ENCODE data around the gene TTLL5.

The TTLL5 gene, protein sequence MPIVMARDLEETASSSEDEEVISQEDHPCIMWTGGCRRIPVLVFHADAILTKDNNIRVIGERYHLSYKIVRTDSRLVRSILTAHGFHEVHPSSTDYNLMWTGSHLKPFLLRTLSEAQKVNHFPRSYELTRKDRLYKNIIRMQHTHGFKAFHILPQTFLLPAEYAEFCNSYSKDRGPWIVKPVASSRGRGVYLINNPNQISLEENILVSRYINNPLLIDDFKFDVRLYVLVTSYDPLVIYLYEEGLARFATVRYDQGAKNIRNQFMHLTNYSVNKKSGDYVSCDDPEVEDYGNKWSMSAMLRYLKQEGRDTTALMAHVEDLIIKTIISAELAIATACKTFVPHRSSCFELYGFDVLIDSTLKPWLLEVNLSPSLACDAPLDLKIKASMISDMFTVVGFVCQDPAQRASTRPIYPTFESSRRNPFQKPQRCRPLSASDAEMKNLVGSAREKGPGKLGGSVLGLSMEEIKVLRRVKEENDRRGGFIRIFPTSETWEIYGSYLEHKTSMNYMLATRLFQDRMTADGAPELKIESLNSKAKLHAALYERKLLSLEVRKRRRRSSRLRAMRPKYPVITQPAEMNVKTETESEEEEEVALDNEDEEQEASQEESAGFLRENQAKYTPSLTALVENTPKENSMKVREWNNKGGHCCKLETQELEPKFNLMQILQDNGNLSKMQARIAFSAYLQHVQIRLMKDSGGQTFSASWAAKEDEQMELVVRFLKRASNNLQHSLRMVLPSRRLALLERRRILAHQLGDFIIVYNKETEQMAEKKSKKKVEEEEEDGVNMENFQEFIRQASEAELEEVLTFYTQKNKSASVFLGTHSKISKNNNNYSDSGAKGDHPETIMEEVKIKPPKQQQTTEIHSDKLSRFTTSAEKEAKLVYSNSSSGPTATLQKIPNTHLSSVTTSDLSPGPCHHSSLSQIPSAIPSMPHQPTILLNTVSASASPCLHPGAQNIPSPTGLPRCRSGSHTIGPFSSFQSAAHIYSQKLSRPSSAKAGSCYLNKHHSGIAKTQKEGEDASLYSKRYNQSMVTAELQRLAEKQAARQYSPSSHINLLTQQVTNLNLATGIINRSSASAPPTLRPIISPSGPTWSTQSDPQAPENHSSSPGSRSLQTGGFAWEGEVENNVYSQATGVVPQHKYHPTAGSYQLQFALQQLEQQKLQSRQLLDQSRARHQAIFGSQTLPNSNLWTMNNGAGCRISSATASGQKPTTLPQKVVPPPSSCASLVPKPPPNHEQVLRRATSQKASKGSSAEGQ (N-terminal part only)

DNA sequence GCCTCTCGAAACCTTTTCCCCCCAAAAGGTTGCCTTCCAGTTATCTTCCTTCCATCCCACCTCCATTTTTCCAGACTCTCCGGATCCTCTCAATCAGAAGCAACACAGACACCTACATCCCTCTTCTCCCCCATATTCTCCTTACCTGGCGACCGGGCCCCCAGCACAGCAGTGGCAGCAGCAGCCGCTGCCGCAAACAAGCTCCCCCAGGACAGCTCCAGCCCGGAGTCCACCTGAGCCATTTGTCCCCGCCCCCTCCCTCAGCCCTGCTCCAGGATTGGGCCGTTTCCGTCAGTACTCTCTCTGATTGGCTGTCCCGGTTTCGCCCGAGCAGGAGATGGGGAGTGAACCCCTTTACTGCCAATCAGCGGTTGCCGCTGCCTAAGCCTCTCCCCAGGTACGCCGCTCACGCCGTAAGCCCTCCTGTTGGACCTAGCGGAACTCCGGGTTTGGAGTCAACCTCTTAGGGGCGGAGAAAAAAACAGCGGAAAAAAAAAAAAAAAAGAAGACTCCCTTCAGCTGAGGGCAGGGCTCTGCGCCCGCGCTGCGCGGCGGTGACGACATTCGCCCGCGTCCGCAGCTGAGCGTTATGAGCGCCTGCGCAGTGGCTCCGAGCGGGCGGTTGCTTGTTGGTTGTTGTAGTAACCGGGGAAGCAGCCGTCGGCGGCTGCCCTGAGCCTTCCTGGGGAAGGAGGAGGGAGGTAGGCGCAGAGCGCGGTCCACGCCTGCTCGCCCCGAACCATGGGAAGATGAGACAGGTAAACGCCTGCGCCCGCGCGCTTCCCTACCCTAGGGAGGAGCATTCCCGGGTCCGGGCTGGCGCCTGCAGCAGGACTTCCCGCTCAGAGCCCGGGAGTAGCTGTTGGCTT lies at the start of gene TTLL5, which contains the start of gene ERG28:
TSS of gene TTLL5 (plus strand) at position 617 of the 869 bp plus-strand sequence. CDS start 1,904 bp downstream, outside the sequence.
TSS of gene ERG28 (minus strand) at position 247 of the 869 bp plus-strand sequence. CDS start 3,374 bp downstream, outside the sequence.
- DNase-seq = peak; percentile 96

DNA sequence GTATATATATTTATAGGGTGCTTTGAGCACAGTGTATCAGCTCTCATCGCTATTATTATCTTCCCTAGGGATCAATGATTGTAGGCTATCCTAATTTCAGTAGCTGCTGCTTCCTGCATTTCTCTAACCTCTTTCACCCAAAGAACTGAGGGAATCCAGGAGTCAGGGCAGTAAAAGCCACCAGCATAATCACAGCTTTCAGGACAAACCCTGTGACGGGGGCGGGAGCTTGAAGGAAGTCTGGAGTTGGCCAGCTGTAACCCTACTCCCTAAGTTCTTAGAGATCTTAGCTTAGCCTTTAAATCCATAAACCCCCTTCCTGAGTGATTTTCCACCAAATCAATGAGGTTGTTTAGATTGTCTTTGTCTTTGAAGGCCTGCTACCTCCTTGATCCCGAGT lies 48.9 kb upstream of the TTLL5 start:
- DNase-seq = no peak

DNA sequence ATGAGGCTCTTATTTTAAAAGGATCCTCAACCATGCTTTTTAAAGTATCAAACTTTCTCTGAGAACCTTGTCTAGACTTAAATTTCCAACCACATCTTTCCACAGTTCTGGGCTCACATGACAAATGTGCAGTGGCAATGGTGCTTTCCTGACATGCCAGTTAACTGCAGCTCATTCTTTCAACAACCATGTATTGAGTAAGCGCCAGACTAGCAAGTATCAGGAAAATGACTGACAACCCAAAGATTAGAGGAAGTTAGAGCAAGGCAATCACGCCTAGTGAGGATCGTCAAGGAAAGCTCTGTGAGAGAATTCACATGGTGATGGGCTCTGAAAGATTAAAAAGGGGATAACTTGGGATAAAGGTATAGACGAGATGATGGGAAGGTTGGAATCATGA lies 46.9 kb upstream of the TTLL5 start:
- DNase-seq = no peak

DNA sequence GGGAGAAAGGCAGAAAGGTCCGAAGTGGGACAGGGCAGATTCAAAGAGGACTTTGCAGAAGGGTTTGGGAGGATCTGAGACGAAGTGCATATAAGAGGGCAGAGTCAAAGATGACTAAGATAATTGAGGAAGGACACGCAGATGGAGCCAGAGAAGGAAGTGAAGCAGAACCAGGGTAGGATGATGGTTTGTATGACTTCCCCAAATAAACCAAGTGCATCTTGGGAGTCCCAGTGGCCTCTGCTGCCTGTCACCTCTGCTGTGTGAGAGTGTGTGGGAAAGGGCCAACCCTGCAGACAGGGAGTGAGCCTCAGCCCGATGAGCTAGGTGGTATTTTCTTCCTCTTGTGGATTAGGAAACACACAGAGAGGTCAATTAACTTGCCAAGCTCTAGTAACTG lies 45.8 kb upstream of the TTLL5 start:
- DNase-seq = no peak

DNA sequence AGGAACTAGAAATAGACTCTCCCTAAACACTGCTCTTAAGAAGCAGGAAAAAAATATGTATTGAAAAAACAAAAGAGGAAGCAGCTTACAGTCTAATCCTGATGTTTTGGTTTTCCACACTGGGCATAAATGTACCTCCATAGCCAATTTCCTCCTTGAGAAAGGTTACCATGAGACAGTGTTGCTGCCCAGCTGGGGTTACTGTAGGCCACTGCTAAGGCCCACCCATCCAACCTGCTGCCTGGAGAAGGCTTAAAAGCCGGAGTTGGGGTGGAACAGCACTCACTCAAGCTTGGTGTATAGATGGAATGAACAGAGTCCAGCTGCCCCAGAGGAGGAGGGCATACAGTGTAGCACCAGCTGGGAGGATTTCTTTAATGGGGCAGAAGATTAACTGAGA lies 41.5 kb upstream of the TTLL5 start:
- no peak for DNase-seq

DNA sequence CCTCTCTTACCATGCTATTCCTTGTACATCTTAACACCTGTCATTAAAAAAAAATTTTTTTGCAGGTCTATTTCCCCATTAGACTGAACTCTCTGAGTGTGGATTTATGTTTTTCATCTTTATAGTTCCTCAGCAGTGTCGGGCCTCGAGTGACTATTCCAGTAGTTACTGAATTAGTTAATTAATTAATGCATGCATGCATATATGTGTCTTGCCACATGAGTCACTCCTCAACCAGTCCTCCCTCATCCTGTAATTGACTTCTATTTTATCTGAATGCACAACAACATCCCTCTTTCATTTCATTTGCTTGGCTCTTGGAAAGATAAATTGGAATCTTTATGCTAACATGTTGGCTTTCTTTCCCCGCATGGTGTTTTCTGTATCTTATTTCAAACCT lies 36.0 kb upstream of the TTLL5 start:
- no peak for DNase-seq

DNA sequence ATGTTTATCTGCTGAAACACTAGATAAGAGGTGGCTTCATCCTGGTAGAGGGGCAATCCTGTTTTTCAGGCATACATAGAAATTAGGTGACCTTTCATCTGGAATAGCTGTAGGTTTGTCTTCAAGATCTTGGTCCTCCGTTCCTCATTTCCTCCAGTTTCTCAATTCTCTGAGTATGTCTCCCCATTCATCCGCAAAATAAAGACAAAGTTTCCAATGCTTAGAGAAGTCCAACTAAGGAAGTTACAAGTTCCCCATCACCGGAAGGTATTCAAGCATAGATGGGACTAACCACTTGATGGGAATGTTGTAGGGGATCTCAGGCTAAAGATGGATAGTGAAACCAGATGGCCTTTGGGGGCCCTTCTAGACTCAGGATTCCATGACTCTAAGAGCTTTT lies 34.6 kb upstream of the TTLL5 start:
- no peak for DNase-seq

DNA sequence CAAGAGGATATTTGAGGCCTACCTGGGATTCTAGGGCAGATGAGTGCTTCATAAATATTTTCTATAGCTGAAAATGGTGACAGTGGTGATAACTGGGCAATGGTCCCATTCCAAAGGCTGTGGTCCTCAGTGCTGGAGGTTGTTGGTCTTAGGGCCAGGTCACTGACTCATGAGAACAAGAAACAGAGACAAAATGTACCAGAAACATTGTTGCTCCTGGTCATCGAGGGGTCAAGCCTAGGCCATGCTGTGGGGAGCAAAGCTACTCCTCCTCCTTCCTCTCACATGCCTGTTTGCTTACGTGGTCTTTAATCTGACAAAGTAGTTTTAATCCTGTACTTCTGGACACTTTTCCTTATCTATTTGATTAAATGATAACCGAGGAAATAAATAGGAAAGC lies 34.2 kb upstream of the TTLL5 start:
- DNase-seq = no peak

DNA sequence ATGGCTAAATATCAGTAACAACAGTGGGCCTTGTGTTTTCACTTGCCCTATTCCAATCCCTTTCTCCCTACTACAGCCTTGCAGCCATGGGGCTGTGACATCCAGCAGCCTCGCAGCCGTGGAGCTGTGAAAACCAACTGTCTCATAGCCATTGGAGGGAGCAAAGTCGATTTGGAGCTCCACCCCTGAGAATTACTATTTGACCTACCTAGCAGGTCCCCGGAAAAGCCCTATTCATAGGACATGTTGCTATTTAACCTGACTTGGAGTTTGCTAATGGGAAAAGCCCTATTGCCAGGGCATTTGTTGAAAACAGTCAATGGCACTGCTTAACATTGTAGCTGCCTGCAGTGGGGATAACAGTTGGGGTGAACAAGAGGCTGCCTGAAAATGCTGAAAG lies 33.6 kb upstream of the TTLL5 start:
- no peak for DNase-seq

DNA sequence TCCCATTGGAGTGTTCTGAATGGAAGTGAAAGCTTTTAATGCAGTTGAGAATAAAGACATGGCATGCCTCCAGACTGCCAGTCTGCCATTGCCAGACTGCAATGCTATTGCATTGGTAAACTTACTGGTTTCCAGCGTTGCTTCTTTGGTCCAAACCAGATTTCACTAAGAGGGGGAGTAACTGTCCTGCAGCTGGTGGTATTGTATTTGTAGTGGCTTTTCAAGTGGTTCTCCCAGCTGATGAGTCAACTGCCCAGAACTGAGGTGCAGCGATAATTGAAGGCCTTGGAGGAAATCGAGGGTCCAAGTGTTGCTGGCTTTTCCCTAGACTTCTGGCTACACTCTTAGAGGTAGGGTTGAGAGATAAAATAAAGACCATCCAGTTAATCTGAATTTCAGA lies 32.2 kb upstream of the TTLL5 start:
- DNase-seq = no peak

DNA sequence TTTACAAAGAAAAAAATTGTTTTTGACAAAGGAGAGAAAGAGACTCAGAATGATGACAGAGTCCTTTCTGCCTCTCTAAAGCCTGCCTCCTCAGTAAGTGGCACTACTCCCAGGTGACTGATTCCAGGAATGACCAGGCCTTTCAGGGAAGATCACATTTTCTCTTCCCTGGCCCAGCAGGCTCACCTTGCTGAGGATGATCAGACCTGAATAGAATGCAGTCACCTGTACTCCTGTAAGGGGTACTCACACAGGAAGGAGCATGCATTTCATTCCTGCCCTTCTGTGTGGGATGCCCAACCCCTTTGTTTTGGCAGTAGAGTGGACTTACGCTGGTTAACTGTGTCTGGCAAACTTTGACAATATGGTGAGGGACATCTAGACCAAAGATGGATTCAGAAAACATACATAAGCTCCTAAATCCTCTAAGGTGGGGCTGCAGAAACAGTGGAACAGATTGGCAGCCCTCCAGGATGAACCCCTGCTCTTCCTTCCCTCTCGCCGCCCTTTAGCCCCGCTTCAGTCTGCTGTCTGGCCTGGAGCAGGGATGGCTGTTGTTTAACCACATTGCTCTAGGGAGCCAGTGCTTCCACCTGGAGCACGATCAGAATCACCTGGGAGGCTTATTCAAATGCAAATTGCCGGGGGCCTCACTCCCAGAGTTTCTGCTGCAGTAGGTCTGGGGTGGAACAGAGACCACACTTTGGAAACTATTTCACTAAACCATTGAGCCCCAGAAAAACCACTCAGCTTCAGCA lies 30.2 kb upstream of the TTLL5 start:
- no peak for DNase-seq

DNA sequence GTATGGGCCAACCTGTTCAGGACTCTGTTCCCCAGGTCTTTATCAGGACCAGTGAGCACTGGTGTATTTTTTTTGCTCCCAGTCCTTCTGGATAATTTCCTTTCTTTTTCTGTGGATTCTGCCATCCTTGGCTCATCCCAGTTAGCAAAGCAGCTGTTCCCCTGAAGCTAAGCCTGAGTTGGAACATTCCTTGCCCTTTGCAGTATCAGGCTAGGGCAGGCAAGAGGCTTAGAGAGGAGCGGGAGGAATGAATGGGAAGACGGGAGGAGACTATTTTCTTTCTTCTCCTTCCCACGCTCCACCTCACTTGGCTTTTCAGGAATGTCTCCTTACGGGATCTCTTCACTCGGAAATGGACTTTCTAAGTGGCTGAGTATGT lies 29.6 kb upstream of the TTLL5 start:
- DNase-seq = no peak

DNA sequence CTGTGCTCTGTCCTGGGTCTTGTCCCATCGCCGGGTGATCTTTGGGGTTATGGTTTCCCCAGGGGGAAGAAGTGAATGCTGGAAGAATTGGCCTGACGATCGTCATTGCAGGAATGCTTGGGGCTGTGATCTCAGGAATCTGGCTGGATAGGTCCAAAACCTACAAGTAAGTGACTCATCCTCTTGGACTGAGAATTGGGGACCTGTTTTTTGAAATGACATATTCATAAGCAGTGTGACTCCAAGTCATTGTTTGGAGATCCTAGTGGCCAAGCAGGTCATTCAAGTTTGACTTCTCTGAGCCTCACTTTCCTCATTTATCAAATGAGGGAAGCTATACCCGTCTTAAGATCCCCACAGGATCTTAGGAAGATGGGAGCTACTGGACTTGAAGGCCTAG lies 26.2 kb upstream of the TTLL5 start:
- no peak for DNase-seq

DNA sequence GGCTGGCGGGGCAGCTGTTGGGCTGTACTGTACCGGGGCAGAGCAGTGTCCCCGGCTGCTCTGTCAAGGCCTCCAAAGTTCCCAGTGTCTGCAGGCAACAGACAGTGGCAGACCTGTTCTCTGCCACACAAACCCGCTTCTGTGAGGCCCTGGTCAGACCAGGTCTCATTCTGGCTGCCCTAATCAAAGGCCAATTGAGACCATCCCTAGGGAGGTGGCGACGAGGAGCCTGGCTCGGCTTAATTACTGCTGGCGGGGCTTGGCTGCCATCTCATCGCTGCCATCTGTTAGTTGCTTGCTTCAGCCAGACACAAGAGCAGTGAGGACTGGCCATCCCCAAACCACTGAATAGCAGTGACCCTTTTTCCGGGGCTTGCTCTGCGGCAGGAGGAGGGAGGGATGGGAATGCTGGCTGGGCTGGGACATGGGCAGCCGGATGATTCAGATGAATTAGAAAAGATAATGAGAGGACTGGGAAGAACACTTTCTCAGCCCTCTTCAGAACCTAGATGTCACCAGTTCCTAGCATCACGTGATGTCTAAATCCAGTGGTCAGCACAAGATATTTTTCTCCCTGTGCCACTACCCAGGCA lies 24.9 kb upstream of the TTLL5 start:
- no peak for DNase-seq

DNA sequence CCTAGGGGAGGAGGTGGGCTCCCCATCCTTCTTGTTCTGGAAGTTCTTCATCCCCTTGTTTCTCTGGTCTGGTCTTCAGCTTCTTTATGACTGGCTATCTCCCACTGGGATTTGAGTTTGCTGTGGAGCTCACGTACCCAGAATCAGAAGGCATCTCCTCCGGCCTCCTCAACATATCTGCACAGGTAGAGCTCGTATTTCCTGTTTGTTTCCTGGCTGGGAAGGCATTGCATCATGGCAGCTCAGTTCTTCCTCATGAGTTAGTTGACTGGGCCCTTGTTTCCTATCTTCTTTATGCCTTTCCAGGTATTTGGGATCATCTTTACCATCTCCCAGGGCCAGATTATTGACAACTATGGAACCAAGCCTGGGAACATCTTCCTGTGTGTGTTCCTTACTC lies 20.2 kb upstream of the TTLL5 start:
- no peak for DNase-seq

DNA sequence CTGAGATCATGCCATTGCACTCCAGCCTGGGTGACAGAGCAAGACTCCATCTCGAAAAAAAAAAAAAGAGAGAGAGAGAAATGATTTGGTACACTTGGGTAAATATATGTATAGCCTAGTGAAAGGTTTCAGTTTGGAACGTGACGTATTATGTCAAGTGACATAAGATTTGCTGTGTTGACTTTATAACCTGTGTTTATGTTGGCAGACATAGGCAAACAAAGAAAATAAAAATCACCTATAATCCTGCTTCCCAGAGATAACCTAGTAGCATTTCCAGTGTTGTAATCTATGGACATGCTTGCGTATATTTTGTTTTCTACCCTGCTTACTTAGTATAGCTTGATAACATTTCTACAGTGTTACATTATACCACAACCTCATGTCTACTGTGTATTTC lies 17.1 kb upstream of the TTLL5 start:
- DNase-seq = no peak

DNA sequence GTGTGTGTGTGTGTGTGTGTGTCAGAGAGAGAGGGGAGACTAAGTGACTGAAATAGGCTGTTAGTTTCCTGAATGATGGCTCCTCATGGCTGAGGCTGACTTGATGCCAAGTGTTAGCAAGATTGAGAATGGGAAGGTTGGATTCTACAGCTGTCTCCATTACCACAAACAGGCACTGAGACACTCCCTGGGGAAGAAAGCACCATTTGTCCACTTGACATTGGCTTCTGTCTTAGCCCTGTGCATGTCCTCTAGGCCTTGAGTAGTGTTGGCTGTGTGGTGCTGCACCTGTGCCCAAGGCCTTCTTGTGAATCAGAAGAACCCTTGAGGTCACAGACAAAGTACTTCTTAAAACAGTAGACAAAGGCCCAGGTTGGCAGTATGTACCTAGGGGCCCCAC lies 16.0 kb upstream of the TTLL5 start:
- no peak for DNase-seq

DNA sequence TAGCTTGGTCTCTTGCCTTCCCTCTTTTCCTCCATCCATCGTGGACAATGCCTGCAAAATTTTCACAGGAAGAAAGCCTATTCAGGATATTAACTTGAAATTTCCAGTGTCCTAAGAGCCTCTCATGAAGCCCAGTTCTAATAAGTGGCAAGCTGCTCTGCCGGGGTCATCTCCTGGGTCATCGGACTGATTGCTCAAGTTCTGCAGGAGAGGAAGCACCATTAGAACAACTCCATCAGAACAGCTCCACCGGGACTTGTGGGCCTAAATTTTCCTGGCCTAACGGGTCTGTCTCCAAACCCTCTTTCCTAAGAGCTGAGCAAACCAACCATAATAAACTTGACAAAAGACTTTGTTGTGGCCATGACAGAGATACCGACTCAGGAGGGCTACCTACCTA lies 14.3 kb upstream of the TTLL5 start:
- no peak for DNase-seq

DNA sequence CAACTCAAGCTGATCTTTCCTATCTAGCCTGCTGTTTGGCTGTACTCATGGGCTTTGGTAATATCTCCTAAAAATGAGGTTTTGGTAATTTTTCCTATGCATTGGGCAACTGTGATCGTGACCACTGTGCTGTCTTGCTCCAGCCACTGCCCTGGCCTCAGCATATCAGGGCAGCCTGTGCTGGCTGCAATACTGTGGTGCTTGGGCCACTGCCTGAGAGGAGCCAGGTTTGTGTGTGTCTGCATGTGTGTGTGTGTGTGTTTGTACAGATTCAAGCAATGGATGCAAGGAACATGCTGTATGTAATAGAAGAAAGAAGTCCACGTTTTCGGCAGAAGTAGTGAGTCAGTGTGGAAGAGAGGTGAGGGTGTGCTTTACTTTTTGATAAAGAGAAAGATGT lies 13.4 kb upstream of the TTLL5 start:
- no peak for DNase-seq

DNA sequence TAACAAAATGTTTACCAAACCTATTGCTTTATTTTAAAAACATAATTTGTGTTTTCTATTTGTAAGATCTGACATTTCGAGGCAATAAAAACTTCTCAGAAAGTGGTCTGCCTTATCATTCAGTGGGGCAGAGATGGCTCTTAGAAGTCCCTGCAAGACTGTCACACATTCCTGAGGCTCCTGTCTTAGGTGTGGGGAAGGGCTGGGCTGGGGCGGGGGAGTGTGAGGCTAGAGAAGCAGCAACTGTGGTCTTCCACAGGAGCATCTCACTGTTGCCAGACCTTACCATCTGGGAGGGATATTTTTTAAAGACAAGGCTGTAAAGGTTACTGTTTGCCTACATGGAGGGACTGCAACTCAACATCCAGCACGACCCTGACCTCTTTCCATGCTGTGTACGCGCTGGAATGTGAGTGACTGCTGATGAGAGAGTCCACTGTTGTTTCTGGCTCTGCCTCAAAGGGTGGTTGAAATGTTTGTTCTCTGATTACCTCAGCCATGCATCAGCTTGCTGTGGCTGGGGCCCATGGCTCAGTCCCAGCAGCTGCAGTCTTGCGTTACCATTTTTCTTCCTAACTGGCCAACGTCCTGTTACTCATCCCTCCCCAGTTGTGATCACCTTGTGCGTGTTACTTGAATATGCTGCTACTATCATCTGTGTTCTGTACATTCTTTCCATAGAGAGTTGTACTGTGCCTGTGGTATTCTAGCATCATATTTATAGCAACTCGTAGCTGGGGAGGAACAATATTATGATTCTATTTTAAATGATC lies 12.8 kb upstream of the TTLL5 start:
- DNase-seq = no peak
